HepG2 (cell line): ENCODE data around the gene MARS1. TPM values are rescaled to one million over a fixed set of nuclear protein-coding genes. Genes with fewer than 3 reads are reported as not detected.

Experiments
- ARID5B ChIP-seq: IDR thresholded peaks from 2 replicates; pipeline ENCODE4 v1.4.0; 2020; ENCODE audit warnings: mild to moderate bottlenecking, missing genetic modification reagents
- HOXA5 ChIP-seq: sonication (generic); formaldehyde crosslinking; IDR thresholded peaks from 2 replicates; pipeline ENCODE4 v1.4.0; 2020; ENCODE audit warnings: missing genetic modification reagents
- KAT8 ChIP-seq: IDR thresholded peaks from 2 replicates; pipeline ENCODE4 v1.6.1; 2016; ENCODE audit warnings: missing genetic modification reagents, missing compliant biosample characterization
- NR2C2 ChIP-seq: sonication (generic); formaldehyde crosslinking; IDR thresholded peaks from 2 replicates; pipeline ENCODE4 v1.4.0; 2020; ENCODE audit warnings: missing genetic modification reagents, mild to moderate bottlenecking, moderate library complexity, borderline replicate concordance
- PAWR ChIP-seq: sonication (generic); formaldehyde crosslinking; IDR thresholded peaks from 2 replicates; pipeline ENCODE4 v1.4.0; 2020; ENCODE audit warnings: missing genetic modification reagents, mild to moderate bottlenecking, borderline replicate concordance
- PAX8 ChIP-seq: sonication (generic); formaldehyde crosslinking; IDR thresholded peaks from 2 replicates; pipeline ENCODE4 v1.8.0; 2022; ENCODE audit warnings: mild to moderate bottlenecking, missing genetic modification reagents, borderline replicate concordance
- POLR2G ChIP-seq: fragments of 200-400 bp; formaldehyde crosslinking; IDR thresholded peaks from 2 replicates; pipeline ENCODE4 v1.6.1; 2018; ENCODE audit warnings: mild to moderate bottlenecking, low read depth, low read length, moderate library complexity
- SRY ChIP-seq: sonication (generic); formaldehyde crosslinking; IDR thresholded peaks from 2 replicates; pipeline ENCODE4 v1.8.0; 2022; ENCODE audit warnings: mild to moderate bottlenecking, missing genetic modification reagents
- ZBED4 ChIP-seq: sonication (generic); formaldehyde crosslinking; IDR thresholded peaks from 2 replicates; pipeline ENCODE4 v1.4.0; 2020; ENCODE audit warnings: missing genetic modification reagents, borderline replicate concordance
- ZFY ChIP-seq: sonication (generic); formaldehyde crosslinking; IDR thresholded peaks from 2 replicates; pipeline ENCODE4 v1.4.0; 2020; ENCODE audit warnings: missing genetic modification reagents
- ZNF276 ChIP-seq: sonication (generic); formaldehyde crosslinking; IDR thresholded peaks from 2 replicates; pipeline ENCODE4 v1.4.0; 2020; ENCODE audit warnings: mild to moderate bottlenecking, low read depth, missing genetic modification reagents
- ZNF343 ChIP-seq: sonication (generic); formaldehyde crosslinking; IDR thresholded peaks from 2 replicates; pipeline ENCODE4 v1.4.0; 2020; ENCODE audit warnings: mild to moderate bottlenecking, missing genetic modification reagents
- ZNF619 ChIP-seq: sonication (generic); formaldehyde crosslinking; IDR thresholded peaks from 2 replicates; pipeline ENCODE4 v1.4.0; 2020; ENCODE audit warnings: mild to moderate bottlenecking, missing genetic modification reagents
- ZSCAN31 ChIP-seq: sonication (generic); formaldehyde crosslinking; IDR thresholded peaks from 2 replicates; pipeline ENCODE4 v1.5.0; 2020; ENCODE audit warnings: low read depth, mild to moderate bottlenecking, missing genetic modification reagents
- ZZZ3 ChIP-seq: sonication (generic); formaldehyde crosslinking; IDR thresholded peaks from 2 replicates; pipeline ENCODE4 v1.4.0; 2020; ENCODE audit warnings: missing genetic modification reagents, mild to moderate bottlenecking, borderline replicate concordance
- polyA plus RNA-seq, 8 experiments: library from polyadenylated mRNA; depleted of rRNA in 3 of 8; stranded (reverse) in 7 of 8; unstranded in 1 of 8; fragments of >200 nt; fragmentation: Illumina TruSeq in 4 of 8; extraction: Trizol in 4 of 8; gene quantifications; 2 replicates each; pipeline versions ENCODE4 v1.2.1 to v1.2.3, GENCODE V29; 2011 to 2016; ENCODE audit warnings: low read depth in 4 of 8, missing spikeins in 1 of 8, mixed read lengths in 1 of 8; ENCODE audit not compliant: insufficient read depth in 1 of 8
- total RNA-seq, 5 experiments: library from RNA; depleted of rRNA; stranded (reverse); fragments of >200 nt; fragmentation: Illumina TruSeq; extraction: Trizol; gene quantifications; 2 replicates each; pipeline ENCODE4 v1.2.3, GENCODE V29; 2016; ENCODE audit warnings: low read depth in 1 of 5
- TF ChIP-seq, protein P1 (sequence below): sonication (generic); formaldehyde crosslinking; IDR thresholded peaks from 2 replicates; pipeline ENCODE4 v1.8.1; 2022; ENCODE audit warnings: mild to moderate bottlenecking, missing genetic modification reagents

The MARS1 gene
- total and polyA plus RNA-seq, 2 of the 13 experiments (the other 11 are each of a cell fraction or from before 2014, with no cell fraction given), result 115 to 181 TPM

DNA sequence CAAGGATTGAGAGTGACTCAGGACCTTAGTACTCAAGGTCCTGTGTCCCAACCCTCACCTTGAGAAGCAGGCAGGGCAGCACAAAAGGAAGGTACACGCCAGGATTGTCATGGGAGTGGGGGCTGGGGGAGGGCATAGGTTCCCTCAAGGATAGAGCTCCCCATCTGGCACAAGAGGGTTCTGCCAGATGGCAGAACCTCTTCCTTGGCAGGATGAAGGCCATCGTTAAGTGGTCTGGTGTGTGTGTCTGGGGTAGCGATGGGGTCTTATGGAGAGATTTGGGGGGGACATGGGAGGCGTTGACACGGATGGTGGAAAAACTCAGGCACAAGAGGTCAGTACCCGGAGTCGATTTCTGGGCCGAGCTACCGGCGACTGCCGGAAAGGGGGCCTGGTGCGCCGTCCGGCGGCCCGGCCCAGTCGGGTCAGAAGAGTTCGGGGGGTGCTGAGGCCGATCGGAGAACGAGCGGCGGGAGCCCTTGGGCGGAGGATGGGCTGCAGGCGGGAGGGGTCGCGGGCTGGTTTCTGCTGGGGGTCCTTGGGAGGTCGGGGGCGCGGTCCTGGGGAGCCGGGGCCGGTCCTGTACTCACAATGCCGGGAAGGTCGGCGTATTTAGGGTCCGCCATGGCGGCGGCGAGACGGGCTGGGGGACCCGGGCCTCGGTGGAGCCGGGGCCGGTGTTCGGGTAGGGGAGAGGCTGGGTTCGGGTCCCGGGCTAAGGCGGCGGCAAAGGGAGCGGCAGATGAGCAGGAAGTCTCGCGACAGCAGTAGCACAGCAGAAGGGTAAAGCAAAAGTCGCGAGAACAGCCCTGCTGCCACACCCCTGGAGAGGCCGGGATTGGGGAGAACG lies 58.8 kb downstream of the MARS1 start, which contains the start of gene DCTN2 (continued):
- TF ChIP-seq PAWR (CRISPR knock-in tag), result no peak
- TF ChIP-seq, protein P1, sequence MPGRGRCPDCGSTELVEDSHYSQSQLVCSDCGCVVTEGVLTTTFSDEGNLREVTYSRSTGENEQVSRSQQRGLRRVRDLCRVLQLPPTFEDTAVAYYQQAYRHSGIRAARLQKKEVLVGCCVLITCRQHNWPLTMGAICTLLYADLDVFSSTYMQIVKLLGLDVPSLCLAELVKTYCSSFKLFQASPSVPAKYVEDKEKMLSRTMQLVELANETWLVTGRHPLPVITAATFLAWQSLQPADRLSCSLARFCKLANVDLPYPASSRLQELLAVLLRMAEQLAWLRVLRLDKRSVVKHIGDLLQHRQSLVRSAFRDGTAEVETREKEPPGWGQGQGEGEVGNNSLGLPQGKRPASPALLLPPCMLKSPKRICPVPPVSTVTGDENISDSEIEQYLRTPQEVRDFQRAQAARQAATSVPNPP, result no peak
- TF ChIP-seq ZNF276 (CRISPR knock-in tag), result 0 out of 2 replicates have a peak, but pooled peaks have one; percentile 37
- TF ChIP-seq PAX8 (CRISPR knock-in tag), result 0 out of 2 replicates have a peak, but pooled peaks have one; percentile 69
- peak; percentile 66 for TF ChIP-seq KAT8 (CRISPR knock-in tag)
- peak; percentile 64 for TF ChIP-seq POLR2G
- peak; percentile 43 for TF ChIP-seq NR2C2
- no peak for TF ChIP-seq SRY
- TF ChIP-seq ZBED4 (CRISPR knock-in tag), result peak; percentile 31; the same call in 1 of the 2 replicates
- TF ChIP-seq ZNF343 (CRISPR knock-in tag), result no peak
- TF ChIP-seq ZSCAN31 (CRISPR knock-in tag), result peak; percentile 48; the same call in 1 of the 2 replicates
- peak; percentile 17; the same call in 1 of the 2 replicates for TF ChIP-seq ARID5B (CRISPR knock-in tag)
- 0 out of 2 replicates have a peak, but pooled peaks have one; percentile 45 for TF ChIP-seq ZNF619 (CRISPR knock-in tag)
- TF ChIP-seq HOXA5 (CRISPR knock-in tag), result peak; percentile 9; the same call in 1 of the 2 replicates
- peak; percentile 64; the same call in 1 of the 2 replicates for TF ChIP-seq ZFY (CRISPR knock-in tag)
- TF ChIP-seq ZZZ3 (CRISPR knock-in tag), result peak; percentile 71; the same call in 1 of the 2 replicates
